Stimulated activated CD8-positive, alpha-beta memory T cell treated with anti-CD3 and anti-CD28 coated beads, Interleukin-12 subunit alpha, Interleukin-12 subunit beta, amount 100 ng/mL, for 24 hours (primary cell): ENCODE measurements around the gene SCYGR5.
"Not testable (repeated sequence)": the region's sequence is repeated elsewhere in the genome, so short reads cannot be mapped to it uniquely, and the experiment has no call there.

Experiments used
- DNase-seq: peaks from one replicate; pipeline ENCODE4 v3.0.0-alpha.2; 2020; ENCODE audit errors: extremely low read depth

The SCYGR5 gene

DNA sequence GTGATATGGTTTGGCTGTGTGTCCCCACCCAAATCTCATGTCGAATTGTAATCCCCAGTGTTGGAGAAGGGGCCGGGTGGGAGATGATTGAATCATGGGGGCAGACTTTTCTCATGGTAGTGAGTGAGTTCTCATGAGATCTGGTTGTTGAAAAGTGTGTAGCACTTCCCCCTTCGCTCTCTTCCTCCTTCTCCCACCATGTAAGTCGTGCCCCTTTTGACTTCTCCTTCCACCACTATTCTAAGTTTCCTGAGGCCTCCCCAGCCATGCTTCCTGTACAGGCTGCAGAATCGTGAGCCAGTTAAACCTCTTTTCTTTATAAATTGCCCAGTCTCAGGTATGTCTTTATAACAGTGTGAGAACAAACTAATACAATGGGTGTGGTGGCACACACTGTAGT lies 7.0 kb downstream of the SCYGR5 start:
- DNase-seq = not testable (repeated sequence)

DNA sequence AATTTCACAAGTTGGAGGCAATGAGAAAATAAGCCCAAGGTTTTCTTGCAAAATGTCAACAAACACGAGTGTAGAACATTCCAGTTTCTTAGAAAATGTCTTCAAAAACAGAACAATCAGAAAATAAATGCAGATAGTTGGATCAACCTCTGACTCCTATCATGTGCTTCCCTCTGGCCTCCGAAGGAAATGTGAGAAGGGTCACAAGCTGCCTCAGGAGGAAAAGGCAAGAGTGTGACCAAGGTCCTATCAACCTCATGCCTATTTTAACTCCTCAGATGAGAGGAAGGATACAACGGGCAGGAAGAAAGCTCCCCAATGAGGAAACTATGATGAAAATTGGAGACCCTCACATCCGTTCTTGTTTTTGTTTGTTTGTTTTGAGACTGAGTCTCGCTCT lies 7.9 kb downstream of the SCYGR5 start:
- DNase-seq = no peak

DNA sequence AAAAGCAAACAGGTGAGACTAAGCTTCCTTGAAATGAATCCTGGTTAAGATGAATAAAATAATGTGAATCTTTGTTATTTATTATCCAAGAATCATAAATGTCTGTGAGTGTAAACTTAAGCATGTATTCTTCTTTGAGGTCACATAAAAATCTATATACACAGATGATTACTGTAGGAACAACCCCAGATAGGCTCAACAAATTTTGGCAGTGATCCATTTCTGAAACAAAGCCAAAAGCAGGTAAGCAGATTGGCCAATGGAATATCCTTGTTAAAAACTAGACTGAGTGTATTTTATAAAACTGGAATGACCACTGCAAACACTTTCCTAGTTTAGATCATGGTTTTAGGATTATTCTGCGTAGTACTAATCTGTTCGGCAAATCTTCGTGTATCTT lies 11.3 kb downstream of the SCYGR5 start:
- no peak for DNase-seq

DNA sequence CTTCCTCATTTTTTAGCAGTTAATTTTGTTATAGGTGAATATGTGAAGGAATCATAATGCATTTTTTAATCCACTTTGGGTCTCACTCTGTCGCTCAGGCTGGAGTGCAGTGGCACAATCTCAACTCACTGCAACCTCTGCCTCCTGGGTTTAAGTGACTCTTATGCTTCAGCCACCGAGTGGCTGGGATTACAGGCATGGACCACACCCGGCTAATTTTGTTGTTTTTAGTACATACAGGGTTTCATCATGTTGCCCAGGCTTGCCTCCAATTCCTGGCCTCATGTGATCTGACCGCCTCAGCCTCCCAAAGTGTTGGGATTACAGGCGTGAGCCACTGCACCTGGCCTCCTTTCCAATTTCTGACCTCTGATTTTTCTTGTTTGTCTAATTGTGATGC lies 17.7 kb downstream of the SCYGR5 start:
- no peak for DNase-seq

DNA sequence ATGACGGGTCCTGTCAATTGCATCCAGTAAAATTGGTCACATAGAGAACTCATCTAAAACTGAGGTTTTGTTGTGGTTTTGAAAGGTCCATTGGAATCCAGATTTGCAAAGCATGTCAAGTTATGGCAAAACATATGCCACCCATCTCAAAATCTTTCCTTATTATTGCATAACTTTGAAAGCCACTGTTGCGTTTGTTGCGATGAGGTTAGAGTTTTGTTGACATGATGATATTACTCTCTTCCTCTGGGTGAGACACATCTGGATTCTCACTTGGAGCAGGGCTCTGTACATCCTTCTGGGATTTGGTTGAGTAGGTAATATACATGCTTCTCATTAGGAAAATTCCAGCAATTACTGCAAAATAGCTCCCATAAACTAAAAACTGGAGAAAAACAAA lies 20.6 kb downstream of the SCYGR5 start:
- DNase-seq = no peak

DNA sequence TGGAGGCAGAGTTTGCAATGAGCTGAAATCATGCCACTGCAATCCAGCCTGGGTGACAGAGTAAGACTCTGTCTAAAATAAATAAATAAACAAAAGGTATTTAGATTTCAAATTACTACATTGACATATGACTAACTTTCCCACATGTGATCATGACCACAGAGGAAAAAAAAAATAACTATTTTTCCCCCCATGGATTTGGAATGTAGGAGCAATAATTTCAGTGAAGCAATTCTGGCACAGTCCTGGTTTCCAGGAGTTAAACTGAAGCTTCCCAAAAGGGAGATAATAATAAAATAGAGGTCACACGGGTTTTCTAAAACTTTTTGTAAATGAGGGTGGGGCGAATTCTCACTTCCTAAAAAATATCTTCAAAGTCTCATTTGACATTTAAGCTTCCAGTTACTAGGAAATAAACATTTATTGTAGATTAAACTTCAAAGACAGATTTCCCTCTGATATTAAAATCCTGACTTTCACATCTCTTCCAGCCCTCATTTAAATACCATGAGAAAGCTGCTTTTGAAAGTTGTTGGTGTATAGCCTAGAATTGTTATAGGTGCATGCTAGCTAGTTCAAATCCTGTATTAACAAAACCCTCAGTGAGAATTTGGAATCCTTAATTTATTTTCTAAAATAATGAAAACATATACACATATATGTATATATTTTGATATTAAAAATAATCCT lies 30.5 kb downstream of the SCYGR5 start:
- no peak for DNase-seq

DNA sequence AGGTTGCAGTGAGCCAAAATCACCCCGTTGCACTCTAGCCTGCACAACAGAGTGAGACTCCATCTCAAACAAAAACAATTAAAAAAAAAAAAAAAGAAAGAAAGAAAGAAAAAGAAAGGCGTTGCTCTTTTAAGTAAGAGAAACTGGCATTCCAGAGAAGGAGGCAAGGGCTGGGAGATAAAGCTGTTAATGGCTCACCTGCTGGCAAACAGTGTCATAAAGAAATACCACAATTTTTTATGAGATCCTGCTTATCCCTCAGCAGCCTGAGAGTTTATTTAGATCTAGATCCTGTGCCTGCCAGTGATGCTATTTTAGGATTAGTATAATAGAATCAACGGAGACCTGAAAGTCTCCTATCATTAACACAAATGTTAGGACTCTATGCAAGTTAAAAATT lies 35.0 kb downstream of the SCYGR5 start:
- no peak for DNase-seq

DNA sequence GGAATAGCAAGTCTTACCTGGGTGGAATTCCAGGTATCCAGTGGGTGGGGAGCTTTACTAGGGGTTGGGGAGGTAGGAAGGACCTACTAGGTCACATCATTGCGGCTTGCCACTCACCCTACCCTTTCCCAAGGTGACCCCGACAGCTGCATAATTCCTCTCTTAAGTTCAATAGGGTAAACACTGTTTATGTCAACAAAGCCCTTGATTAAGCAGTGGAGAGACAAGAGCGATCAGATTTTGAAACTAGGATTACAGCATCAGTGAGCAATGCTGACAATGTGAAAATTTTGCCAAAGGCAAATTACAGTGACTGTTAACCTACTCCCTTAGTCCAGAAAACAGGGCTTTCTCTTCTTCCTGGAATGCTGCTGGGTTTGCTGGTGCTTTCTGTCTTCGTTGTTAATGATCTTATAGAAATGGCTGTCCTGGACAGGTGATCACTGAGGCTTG lies 36.7 kb downstream of the SCYGR5 start:
- no peak for DNase-seq

DNA sequence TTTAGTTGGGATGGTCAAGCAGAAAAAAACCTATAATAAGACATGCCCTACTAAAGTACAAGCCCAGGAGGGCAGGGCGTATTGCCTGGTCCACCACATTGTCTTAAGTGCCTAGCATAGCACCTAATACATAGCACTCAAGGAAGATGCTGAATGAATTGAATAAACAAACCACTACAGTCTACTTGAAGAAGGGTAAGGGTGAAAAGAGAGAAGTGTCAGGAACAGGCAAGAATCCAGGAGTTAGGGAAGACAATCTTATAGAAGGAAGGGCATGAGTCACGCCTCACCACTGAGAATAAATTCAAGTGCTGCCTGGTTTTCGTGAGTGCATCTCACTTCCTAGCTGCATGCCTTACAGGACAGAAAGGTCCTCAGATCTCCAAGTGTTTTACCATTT lies 37.4 kb downstream of the SCYGR5 start:
- DNase-seq = no peak

DNA sequence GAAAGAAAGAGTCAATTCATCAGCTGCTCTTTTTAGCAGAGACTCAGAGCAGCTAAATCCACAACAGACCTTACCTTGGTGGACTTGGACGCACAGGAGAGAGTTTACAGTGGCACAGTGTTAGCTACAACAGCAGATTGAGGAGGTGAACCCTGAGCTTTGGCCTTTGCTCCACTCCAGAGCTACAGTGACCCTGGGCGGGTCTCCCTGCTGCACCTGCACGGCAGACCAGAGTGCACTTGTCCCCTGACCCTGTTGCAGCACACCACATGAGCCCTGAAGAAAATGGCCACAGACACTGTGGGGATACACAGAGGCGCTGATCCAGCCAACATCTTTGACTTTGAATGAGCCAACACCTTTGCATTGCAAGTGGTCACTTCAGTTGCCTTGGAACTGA lies 40.3 kb downstream of the SCYGR5 start:
- DNase-seq = no peak

DNA sequence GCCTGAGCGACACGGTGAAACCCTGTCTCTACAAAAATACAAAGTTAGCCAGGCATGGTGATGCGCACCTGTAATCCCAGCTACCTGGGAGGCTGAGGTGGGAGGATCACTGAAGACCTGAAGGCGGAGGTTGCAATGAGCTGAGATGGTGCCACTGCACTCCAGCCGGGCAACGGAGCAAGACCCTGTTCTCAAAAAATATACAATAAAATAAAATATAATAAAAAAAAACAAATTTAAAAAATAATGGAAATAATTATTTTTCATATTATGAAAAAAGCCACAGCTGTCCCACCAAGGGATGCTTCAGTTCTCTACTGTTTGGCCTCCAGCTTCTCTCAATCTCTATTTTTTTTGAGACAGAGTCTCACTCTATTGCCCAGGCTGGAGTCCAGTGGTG lies 40.8 kb downstream of the SCYGR5 start:
- DNase-seq = no peak

DNA sequence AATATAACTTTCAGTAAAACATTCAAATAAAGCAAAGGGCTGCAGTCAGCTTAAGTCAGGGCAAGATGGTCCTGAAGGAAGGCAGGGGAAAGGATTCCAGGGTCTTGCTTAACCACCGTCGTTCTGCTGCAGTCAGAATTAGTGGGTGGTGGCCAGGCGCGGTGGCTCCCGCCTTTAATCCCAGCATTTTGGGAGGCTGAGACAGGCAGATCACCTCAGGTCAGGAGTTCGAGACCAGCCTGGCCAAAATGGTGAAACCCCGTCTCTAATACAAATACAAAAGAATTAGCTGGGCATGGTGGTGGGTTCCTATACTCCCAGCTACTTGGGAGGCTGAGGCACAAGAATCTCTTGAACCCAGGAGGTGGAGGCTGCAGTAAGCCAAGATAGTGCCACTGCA lies 44.4 kb downstream of the SCYGR5 start:
- DNase-seq = no peak

DNA sequence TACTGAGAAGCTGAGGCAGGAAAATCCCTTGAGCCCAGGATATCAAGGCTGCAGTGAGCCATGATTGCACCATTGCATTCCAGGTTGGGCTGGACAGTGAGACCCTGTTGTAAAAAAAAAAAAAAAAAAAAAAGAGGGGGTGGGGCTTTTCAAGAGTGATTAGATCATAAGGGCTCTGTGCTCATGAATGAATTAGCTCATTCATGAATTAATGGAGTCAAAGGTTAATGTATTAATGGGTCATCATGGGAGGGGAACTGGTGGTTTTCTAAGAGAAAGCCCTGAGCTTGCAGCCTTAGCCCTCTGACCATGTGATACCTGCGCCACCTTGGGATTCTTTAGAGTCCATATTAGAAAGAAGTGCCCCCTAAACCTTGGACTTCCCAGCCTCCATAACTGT lies 46.7 kb downstream of the SCYGR5 start:
- DNase-seq = no peak

DNA sequence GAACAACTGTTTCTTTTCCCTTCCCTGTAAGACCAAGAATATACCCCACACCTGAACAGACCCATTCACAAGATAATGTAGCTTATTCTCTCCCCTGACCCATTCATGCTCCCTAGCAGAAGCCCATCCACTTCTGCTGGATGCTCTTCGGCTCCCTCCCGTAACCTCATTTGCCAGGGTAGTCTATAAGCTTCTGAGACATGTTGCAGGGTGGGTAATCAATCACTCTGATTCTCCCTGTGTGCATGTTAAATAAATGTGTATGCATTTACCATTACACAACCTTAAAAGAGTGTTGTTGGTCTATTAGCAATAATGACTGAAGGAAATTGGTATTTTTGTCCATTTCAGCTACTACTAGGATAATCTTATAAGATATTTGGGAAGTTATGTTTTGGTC lies 49.9 kb downstream of the SCYGR5 start:
- DNase-seq = no peak
